Measurements from ENCODE around the gene KIF4B.

- TF ChIP-seq CTCF (IDR thresholded peaks at IDR 0.05) (no peak), POLR2A (IDR thresholded peaks at IDR 0.05) (no peak), EP300 (IDR thresholded peaks at IDR 0.05) (no peak)
These were observed 12.0 kb upstream of the KIF4B start for GRCh38 chr5:155001523-155001922.

Measured in tibial nerve (tissue), 4 donors.